Neural cell (in vitro differentiated cells): ENCODE measurements around the gene RPIA.

ENCODE experiments used
- EZH2 ChIP-seq: fragments of 200-600, 300-800 bp; shearing (Covaris generic), sonication (generic); IDR thresholded peaks from 2 replicates; pipeline ENCODE4 v1.6.1; 2014; ENCODE audit warnings: antibody characterized with exemption, low read length, borderline replicate concordance, mild to moderate bottlenecking; ENCODE audit not compliant: insufficient read depth, poor library complexity, severe bottlenecking
- MXI1 ChIP-seq: fragments of 450-650 bp; conservative IDR thresholded peaks from 2 replicates; pipeline ENCODE4 v1.6.1; 2014; ENCODE audit warnings: antibody characterized with exemption, mild to moderate bottlenecking; ENCODE audit not compliant: poor library complexity, severe bottlenecking
- TF ChIP-seq, protein P1 (sequence below): fragments of 450-650 bp; IDR thresholded peaks from 2 replicates; pipeline ENCODE4 v1.5.1; 2014; ENCODE audit warnings: antibody characterized with exemption, mild to moderate bottlenecking, moderate library complexity; ENCODE audit not compliant: poor library complexity, severe bottlenecking

DNA sequence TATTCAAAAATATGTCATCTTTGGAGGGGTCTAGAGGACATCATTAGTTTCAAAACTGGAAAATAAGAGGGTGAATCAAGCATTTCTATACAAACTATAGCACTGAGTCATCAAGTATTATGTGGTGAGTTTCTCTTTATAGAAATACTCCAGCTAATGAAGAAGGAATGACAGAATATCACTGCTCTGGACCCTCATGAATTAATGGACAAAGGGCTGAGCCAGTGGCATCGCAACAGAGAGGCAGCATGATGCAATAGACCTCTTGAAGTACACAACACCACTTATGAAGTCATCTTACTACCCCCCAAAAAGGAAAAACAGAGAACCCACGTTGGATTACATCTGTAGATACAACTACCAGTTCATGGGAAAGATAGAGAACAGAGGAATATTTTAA lies 36.8 kb upstream of the RPIA start:
- TF ChIP-seq, protein P1, sequence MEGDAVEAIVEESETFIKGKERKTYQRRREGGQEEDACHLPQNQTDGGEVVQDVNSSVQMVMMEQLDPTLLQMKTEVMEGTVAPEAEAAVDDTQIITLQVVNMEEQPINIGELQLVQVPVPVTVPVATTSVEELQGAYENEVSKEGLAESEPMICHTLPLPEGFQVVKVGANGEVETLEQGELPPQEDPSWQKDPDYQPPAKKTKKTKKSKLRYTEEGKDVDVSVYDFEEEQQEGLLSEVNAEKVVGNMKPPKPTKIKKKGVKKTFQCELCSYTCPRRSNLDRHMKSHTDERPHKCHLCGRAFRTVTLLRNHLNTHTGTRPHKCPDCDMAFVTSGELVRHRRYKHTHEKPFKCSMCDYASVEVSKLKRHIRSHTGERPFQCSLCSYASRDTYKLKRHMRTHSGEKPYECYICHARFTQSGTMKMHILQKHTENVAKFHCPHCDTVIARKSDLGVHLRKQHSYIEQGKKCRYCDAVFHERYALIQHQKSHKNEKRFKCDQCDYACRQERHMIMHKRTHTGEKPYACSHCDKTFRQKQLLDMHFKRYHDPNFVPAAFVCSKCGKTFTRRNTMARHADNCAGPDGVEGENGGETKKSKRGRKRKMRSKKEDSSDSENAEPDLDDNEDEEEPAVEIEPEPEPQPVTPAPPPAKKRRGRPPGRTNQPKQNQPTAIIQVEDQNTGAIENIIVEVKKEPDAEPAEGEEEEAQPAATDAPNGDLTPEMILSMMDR: no peak
- TF ChIP-seq MXI1: no peak
- no peak for TF ChIP-seq EZH2
